ENCODE results near the gene HSPB7.
"Not testable (repeated sequence)": the region's sequence is repeated elsewhere in the genome, so short reads cannot be mapped to it uniquely, and the experiment has no call there.

HSPB7 gene

DNA sequence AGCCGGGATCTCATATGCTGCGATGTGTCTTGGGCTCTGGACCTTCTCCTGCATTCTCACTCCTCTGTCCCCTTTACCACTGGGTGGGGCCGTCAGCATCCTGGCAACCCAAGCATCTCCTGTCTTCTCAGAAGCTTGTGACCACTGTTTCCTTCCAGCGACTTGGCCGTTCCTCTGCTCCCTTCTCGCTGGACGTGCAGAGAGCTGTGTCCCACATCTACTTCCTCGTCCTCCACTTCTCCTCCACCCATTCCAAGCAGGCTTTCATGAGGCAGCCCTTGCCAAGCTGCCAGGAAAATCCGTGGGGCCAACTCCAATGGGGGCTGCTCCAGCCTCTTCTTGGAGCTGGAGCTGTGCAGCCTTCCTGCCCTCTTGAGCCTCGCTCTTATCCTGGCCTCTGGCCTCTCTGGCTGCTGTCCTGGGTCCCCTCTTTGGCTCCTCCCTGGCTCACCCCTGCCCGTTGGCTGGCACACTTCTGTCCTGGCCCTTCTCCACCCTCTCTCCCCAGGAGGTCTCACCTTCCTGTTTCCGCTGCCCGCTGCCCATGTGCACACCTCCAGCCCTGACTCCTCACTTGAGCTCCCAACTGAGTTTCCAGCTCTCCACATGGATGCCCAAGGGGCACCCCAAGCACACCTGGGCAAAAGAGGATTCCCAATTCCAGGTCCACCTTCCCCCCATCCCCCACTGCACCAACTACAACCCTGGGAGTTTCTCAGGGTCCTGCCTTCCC lies 46.9 kb upstream of the HSPB7 start:
- Histone ChIP-seq H3K4me3 (replicated peaks; ENCODE audit: insufficient read depth, low read length) (no peak overlapping the region), H3K27ac (replicated peaks) (no peak overlapping the region), H3K27me3 (ENCODE audit: insufficient read depth, poor library complexity, severe bottlenecking) (peaks cover 46% of the 10 kb centered on the region)
- TF ChIP-seq POLR2AphosphoS5 (IDR thresholded peaks at IDR 0.05; ENCODE audit: low read depth) (no peak), SPI1 (IDR thresholded peaks at IDR 0.05; ENCODE audit: borderline replicate concordance, low read depth) (no peak), GABPA (IDR thresholded peaks at IDR 0.05; ENCODE audit: low read depth) (no peak)
- TF ChIP-seq, protein P1, sequence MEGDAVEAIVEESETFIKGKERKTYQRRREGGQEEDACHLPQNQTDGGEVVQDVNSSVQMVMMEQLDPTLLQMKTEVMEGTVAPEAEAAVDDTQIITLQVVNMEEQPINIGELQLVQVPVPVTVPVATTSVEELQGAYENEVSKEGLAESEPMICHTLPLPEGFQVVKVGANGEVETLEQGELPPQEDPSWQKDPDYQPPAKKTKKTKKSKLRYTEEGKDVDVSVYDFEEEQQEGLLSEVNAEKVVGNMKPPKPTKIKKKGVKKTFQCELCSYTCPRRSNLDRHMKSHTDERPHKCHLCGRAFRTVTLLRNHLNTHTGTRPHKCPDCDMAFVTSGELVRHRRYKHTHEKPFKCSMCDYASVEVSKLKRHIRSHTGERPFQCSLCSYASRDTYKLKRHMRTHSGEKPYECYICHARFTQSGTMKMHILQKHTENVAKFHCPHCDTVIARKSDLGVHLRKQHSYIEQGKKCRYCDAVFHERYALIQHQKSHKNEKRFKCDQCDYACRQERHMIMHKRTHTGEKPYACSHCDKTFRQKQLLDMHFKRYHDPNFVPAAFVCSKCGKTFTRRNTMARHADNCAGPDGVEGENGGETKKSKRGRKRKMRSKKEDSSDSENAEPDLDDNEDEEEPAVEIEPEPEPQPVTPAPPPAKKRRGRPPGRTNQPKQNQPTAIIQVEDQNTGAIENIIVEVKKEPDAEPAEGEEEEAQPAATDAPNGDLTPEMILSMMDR (IDR thresholded peaks at IDR 0.05; ENCODE audit: insufficient read depth, low read length) = no peak
- TF ChIP-seq, protein P2, sequence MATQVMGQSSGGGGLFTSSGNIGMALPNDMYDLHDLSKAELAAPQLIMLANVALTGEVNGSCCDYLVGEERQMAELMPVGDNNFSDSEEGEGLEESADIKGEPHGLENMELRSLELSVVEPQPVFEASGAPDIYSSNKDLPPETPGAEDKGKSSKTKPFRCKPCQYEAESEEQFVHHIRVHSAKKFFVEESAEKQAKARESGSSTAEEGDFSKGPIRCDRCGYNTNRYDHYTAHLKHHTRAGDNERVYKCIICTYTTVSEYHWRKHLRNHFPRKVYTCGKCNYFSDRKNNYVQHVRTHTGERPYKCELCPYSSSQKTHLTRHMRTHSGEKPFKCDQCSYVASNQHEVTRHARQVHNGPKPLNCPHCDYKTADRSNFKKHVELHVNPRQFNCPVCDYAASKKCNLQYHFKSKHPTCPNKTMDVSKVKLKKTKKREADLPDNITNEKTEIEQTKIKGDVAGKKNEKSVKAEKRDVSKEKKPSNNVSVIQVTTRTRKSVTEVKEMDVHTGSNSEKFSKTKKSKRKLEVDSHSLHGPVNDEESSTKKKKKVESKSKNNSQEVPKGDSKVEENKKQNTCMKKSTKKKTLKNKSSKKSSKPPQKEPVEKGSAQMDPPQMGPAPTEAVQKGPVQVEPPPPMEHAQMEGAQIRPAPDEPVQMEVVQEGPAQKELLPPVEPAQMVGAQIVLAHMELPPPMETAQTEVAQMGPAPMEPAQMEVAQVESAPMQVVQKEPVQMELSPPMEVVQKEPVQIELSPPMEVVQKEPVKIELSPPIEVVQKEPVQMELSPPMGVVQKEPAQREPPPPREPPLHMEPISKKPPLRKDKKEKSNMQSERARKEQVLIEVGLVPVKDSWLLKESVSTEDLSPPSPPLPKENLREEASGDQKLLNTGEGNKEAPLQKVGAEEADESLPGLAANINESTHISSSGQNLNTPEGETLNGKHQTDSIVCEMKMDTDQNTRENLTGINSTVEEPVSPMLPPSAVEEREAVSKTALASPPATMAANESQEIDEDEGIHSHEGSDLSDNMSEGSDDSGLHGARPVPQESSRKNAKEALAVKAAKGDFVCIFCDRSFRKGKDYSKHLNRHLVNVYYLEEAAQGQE (IDR thresholded peaks at IDR 0.05; ENCODE audit: insufficient replicate concordance, low read depth) = no peak
- no peak for DNase-seq (ENCODE audit: low read depth in 1 of 2, low spot score in 1 of 2)

DNA sequence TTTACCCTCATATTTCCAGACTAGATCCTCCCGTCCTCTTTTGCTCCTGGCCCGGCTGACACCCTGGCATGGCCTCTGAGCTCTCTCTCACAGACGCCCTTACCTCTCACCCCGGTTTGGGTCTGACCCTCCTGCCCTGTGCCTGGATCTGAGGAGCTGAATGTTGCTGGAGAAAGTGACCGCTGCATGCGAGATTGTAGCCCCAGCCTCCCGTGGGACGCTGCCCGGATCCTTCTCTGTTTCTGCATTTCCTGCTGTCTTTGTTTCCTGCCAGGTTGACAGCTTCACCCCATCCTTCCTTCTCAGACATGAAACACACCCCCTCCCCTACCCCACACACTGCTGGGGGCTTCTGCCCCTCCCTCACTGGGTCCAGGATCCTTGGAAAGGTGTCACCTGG lies 46.1 kb upstream of the HSPB7 start:
- TF ChIP-seq, protein P1 (IDR thresholded peaks at IDR 0.05; ENCODE audit: insufficient read depth, low read length) = no peak
- no peak for TF ChIP-seq GABPA (IDR thresholded peaks at IDR 0.05; ENCODE audit: low read depth)
- TF ChIP-seq POLR2AphosphoS5 (IDR thresholded peaks at IDR 0.05; ENCODE audit: low read depth) = no peak
- TF ChIP-seq SPI1 (IDR thresholded peaks at IDR 0.05; ENCODE audit: borderline replicate concordance, low read depth) = no peak
- TF ChIP-seq, protein P2 (IDR thresholded peaks at IDR 0.05; ENCODE audit: insufficient replicate concordance, low read depth) = no peak
- Histone ChIP-seq H3K27ac (replicated peaks) (no peak overlapping the region), H3K27me3 (ENCODE audit: insufficient read depth, poor library complexity, severe bottlenecking) (peaks cover 42% of the 10 kb centered on the region), H3K4me3 (replicated peaks; ENCODE audit: insufficient read depth, low read length) (no peak overlapping the region)
- no peak for DNase-seq (ENCODE audit: low read depth in 1 of 2, low spot score in 1 of 2)

DNA sequence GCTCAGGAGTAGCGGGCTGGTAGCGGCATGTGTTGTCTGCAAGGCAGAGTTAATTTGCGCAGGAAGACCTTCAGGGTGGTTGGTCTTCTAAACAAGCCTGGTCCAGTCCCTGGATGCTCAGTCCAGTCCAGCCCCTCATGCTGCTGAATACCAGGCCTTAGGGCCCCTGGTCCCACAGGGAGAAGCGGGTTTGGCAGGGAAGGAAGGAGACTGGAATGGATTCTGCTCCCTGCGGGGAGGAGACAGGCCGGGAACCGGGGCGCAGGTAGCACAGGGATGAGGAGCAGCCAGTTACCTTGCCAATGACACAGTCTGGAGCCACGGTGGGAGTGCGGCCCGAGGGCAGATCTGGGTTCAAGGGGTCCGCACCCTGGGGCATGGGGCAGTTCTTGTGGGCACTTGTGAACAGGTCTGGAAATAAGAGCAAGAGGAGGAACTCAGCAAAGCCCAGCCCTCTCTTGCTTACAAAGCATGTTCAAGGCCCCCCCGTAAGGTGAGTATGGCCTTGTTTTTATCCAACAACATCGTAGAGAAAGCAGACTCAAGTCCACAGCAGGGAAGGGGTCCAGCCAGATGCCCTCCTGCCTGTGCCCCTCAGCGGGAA lies 45.5 kb upstream of the HSPB7 start:
- Histone ChIP-seq H3K27me3 (ENCODE audit: insufficient read depth, poor library complexity, severe bottlenecking) (peaks cover 38% of the 10 kb centered on the region), H3K27ac (replicated peaks) (no peak overlapping the region), H3K4me3 (replicated peaks; ENCODE audit: insufficient read depth, low read length) (no peak overlapping the region)
- no peak for DNase-seq (ENCODE audit: low read depth in 1 of 2, low spot score in 1 of 2)
- no peak for TF ChIP-seq POLR2AphosphoS5 (IDR thresholded peaks at IDR 0.05; ENCODE audit: low read depth)

DNA sequence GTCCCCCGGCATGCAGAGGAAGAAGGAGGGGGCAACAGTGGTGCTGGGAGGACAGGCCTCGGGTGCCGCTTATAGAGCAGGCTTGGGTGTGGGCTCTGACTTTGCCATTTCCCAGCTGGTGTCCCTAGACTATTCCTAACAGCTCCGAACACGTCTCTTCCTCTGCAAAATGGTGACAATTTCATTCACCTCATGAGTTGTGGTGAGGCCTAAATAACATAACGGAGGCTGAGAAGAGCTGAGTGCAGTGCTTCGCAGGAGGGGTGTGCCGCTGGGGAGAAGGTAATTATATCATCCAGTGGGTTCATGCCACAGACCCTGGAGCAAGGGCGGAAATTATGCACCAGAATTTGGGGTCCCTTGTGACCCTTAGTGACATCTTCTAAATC lies 44.8 kb upstream of the HSPB7 start:
- peaks cover 34% of the 10 kb centered on the region for H3K27me3 ChIP-seq (ENCODE audit: insufficient read depth, poor library complexity, severe bottlenecking)
- not testable (repeated sequence) for H3K4me3 ChIP-seq (replicated peaks; ENCODE audit: insufficient read depth, low read length); H3K27ac ChIP-seq (replicated peaks); DNase-seq (ENCODE audit: low read depth in 1 of 2, low spot score in 1 of 2)

DNA sequence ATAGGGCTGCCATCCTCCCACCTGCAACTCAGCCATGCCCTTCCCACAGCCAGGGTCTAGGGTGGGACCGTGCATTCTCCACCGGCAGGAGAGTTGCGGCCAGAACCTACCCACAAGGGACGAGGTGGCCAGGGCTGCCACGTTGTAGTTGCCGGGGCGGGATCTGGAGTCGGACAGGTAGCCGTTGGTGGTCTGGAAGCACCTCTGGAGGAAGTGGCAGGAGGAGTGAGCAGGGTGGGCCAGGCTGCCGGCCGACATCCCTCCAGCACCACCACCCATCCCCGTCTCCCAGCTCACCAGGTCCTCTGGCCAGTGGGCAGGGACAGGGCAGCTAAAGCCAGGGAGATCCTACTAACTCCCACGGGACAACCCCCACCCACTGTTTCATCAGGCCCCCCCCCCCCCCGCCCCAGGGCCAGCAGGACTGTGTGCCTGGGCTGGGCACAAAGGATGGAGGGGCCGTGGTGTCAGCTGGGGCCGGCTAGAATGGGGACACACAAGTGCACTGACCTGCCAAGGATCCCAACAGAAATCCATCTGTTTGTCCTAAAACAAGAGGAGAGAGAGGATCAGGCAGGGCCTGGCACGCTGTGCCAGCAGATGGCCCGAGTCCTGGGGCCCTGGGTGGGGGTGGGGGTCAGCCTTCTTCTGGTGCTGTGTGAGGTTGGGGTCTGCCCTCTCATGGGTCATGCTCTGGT lies 44.3 kb upstream of the HSPB7 start:
- not testable (repeated sequence) for H3K27ac ChIP-seq (replicated peaks); H3K4me3 ChIP-seq (replicated peaks; ENCODE audit: insufficient read depth, low read length); DNase-seq (ENCODE audit: low read depth in 1 of 2, low spot score in 1 of 2)
- H3K27me3 ChIP-seq (ENCODE audit: insufficient read depth, poor library complexity, severe bottlenecking) = peaks cover 28% of the 10 kb centered on the region

Data from HL-60 (cell line).